IMR-90 (cell line): ENCODE data around the gene TMEM72. TPM values are rescaled to one million over a fixed set of nuclear protein-coding genes. Genes with fewer than 3 reads are reported as not detected.

ENCODE experiments used
- ATAC-seq: fragments of 200-7000 bp; cut with Tn5 transposase; 2 replicates; pipeline ENCODE4 v1.9.1; 2020; ENCODE audit warnings: low read depth, mild to moderate bottlenecking, moderate library complexity
- BruUV-seq: library from RNA; stranded (reverse); fragments of 400-500 nt; replicated peaks from 2 replicates; lab custom pipeline; 2021; lab: Mats Ljungman, UMichigan
- CTCF ChIA-PET: fragments of 300-600 bp; formaldehyde crosslinking; extraction: SDS; loops from one replicate; lab custom pipeline; 2021; ENCODE audit warnings: antibody characterized with exemption; lab: Yijun Ruan, JAX
- POLR2A ChIA-PET: fragments of 300-600 bp; sonication (Branson Sonifier 250); formaldehyde crosslinking; loops from one replicate; lab custom pipeline; 2022; ENCODE audit warnings: antibody characterized with exemption; ENCODE audit not compliant: unreplicated experiment; lab: Charles Lee
- DNase-seq: peaks from one replicate; pipeline ENCODE4 v3.0.0; 2013
- H2AFZ ChIP-seq: replicated peaks from 2 replicates; pipeline ENCODE3; 2013; ENCODE audit warnings: low read length, mild to moderate bottlenecking; ENCODE audit not compliant: poor library complexity
- H2AK5ac ChIP-seq: 2 replicates; pipeline ENCODE4 v1.6.1; 2013; ENCODE audit warnings: low read depth, low read length, inconsistent platforms
- H2AK9ac ChIP-seq: replicated peaks from 2 replicates; pipeline ENCODE3; 2013; ENCODE audit warnings: mild to moderate bottlenecking, low read depth, low read length, moderate library complexity; ENCODE audit not compliant: poor library complexity
- H2BK120ac ChIP-seq: 2 replicates; pipeline ENCODE4 v1.6.1; 2013; ENCODE audit warnings: low read depth, low read length, inconsistent platforms
- H2BK15ac ChIP-seq: 3 replicates; pipeline ENCODE4 v1.6.1; 2013; ENCODE audit warnings: low read depth, low read length, inconsistent platforms
- H2BK20ac ChIP-seq: 2 replicates; pipeline ENCODE4 v1.6.1; 2013; ENCODE audit warnings: low read depth, mild to moderate bottlenecking, inconsistent platforms, low read length, moderate library complexity
- H2BK5ac ChIP-seq: 2 replicates; pipeline ENCODE4 v1.6.1; 2013; ENCODE audit warnings: mild to moderate bottlenecking, low read depth, low read length, inconsistent platforms; ENCODE audit not compliant: poor library complexity, severe bottlenecking
- H3K14ac ChIP-seq: replicated peaks from 2 replicates; pipeline ENCODE4 v1.6.1; 2013; ENCODE audit warnings: low read depth, low read length, inconsistent platforms
- H3K18ac ChIP-seq: 2 replicates; pipeline ENCODE4 v1.6.1; 2013; ENCODE audit warnings: low read depth, low read length, control low read depth
- H3K23ac ChIP-seq: 2 replicates; pipeline ENCODE4 v1.6.1; 2013; ENCODE audit warnings: low read depth, low read length, inconsistent platforms
- H3K27ac ChIP-seq: 2 replicates; pipeline ENCODE4 v1.5.1; 2013; ENCODE audit warnings: mild to moderate bottlenecking, control low read depth, low read length; ENCODE audit not compliant: insufficient read depth
- H3K27me3 ChIP-seq: 2 replicates; pipeline ENCODE4 v1.6.1; 2013; ENCODE audit warnings: low read length; ENCODE audit not compliant: control insufficient read depth, insufficient read depth
- H3K36me3 ChIP-seq: 2 replicates; pipeline ENCODE4 v1.6.1; 2013; ENCODE audit warnings: low read length, mixed read lengths; ENCODE audit not compliant: control insufficient read depth, insufficient read depth
- H3K4ac ChIP-seq: 2 replicates; pipeline ENCODE4 v1.6.1; 2013; ENCODE audit warnings: low read depth, low read length, inconsistent platforms
- H3K4me1 ChIP-seq: 2 replicates; pipeline ENCODE4 v1.6.1; 2013; ENCODE audit warnings: low read length, mixed read lengths; ENCODE audit not compliant: control insufficient read depth, insufficient read depth
- H3K4me2 ChIP-seq: 2 replicates; pipeline ENCODE4 v1.6.1; 2013; ENCODE audit warnings: low read depth, mild to moderate bottlenecking, control low read depth, low read length, moderate library complexity
- H3K4me3 ChIP-seq: 2 replicates; pipeline ENCODE4 v1.5.1; 2013; ENCODE audit warnings: low read depth, mild to moderate bottlenecking, control low read depth, low read length, moderate library complexity; ENCODE audit not compliant: insufficient read depth
- H3K56ac ChIP-seq: 2 replicates; pipeline ENCODE4 v1.6.1; 2013; ENCODE audit warnings: low read length, inconsistent platforms; ENCODE audit not compliant: insufficient read depth; ENCODE audit errors: extremely low read depth
- H3K79me1 ChIP-seq, 2 experiments: 2 replicates each; pipeline ENCODE4 v1.6.1; 2013; ENCODE audit warnings: low read length in 2 of 2, inconsistent platforms in 1 of 2, low read depth in 1 of 2
- H3K9ac ChIP-seq: 2 replicates; pipeline ENCODE4 v1.6.1; 2013; ENCODE audit warnings: low read depth, low read length, control low read depth
- H3K9me1 ChIP-seq: 2 replicates; pipeline ENCODE4 v1.6.1; 2013; ENCODE audit warnings: low read length, inconsistent platforms; ENCODE audit not compliant: insufficient read depth
- H3K9me3 ChIP-seq: 2 replicates; pipeline ENCODE4 v1.6.1; 2013; ENCODE audit warnings: low read length; ENCODE audit not compliant: control insufficient read depth, insufficient read depth
- H4K20me1 ChIP-seq: 2 replicates; pipeline ENCODE4 v1.6.1; 2013; ENCODE audit warnings: low read length, inconsistent platforms; ENCODE audit not compliant: insufficient read depth
- H4K5ac ChIP-seq: 2 replicates; pipeline ENCODE4 v1.6.1; 2013; ENCODE audit warnings: mild to moderate bottlenecking, low read depth, low read length, control low read depth
- H4K8ac ChIP-seq, 2 experiments: 2 replicates each; pipeline ENCODE4 v1.6.1; 2013; ENCODE audit warnings: low read depth in 2 of 2, low read length in 2 of 2, control low read depth in 1 of 2, inconsistent platforms in 1 of 2
- H4K91ac ChIP-seq: 2 replicates; pipeline ENCODE4 v1.6.1; 2013; ENCODE audit warnings: low read depth, low read length, inconsistent platforms; ENCODE audit not compliant: insufficient read depth
- BHLHE40 ChIP-seq: fragments of 150-350 bp; IDR thresholded peaks from 2 replicates; pipeline ENCODE4 v1.6.1; 2016; ENCODE audit warnings: mild to moderate bottlenecking, low read depth, low read length
- CEBPB ChIP-seq: IDR thresholded peaks from 2 replicates; pipeline ENCODE4 v1.6.1; 2012; ENCODE audit warnings: low read depth, low read length, improper control_type of control experiment
- ELK1 ChIP-seq: fragments of 150-350 bp; IDR thresholded peaks from 2 replicates; pipeline ENCODE4 v1.6.1; 2016; ENCODE audit warnings: low read depth, mild to moderate bottlenecking, low read length, moderate library complexity, borderline replicate concordance
- MXI1 ChIP-seq: IDR thresholded peaks from 2 replicates; pipeline ENCODE4 v1.6.1; 2012; ENCODE audit warnings: low read depth, mild to moderate bottlenecking, low read length, moderate library complexity, borderline replicate concordance
- POLR2A ChIP-seq: IDR thresholded peaks from 2 replicates; pipeline ENCODE4 v1.6.1; 2012; ENCODE audit warnings: mild to moderate bottlenecking, low read depth, low read length
- SMC3 ChIP-seq: fragments of 150-350 bp; IDR thresholded peaks from 2 replicates; pipeline ENCODE4 v1.6.1; 2016; ENCODE audit warnings: low read depth, mild to moderate bottlenecking, antibody characterized with exemption, low read length, moderate library complexity
- WGBS, 2 experiments: methylation state at CpG; one replicate each; pipeline versions ENCODE4 v1.1.5 to v1.1.7; 2013; ENCODE audit warnings: missing lambda C conversion rate in 2 of 2; ENCODE audit not compliant: insufficient read length in 1 of 2; ENCODE audit errors: extremely low coverage in 2 of 2; 5-methylcytosine and 5-hydroxymethylcytosine counted together
- dilution Hi-C: fragments of 300-500 bp; cut with HindIII; formaldehyde crosslinking; loops from one replicate; pipeline ENCODE4 v1.14.3; 2018; ENCODE audit warnings: low sequenced_read_pairs; ENCODE audit not compliant: unreplicated experiment
- in situ Hi-C: fragments of 300-500 bp; cut with MboI; formaldehyde crosslinking; loops from 3 replicates; pipeline ENCODE4 v1.14.3; 2019; ENCODE audit warnings: low sequenced_read_pairs, inconsistent platforms, mixed read lengths
- intact Hi-C: fragments of 100-400 bp; cut with micrococcal nuclease; formaldehyde crosslinking; loops from 2 replicates; pipeline ENCODE4 v1.10.0; 2022
- polyA plus RNA-seq, 3 experiments: library from polyadenylated mRNA; depleted of rRNA; stranded (reverse); fragments of >200 nt; gene quantifications; 2 replicates each; pipeline ENCODE4 v1.2.3, GENCODE V29; 2012; ENCODE audit warnings: low replicate concordance in 1 of 3
- total RNA-seq: library from RNA; depleted of rRNA; stranded (reverse); fragments of >200 nt; gene quantifications from 2 replicates; pipeline ENCODE4 v1.2.3, GENCODE V29; 2012
- TF ChIP-seq, protein P1 (sequence below): fragments of 150-350 bp; IDR thresholded peaks from 2 replicates; pipeline ENCODE4 v1.6.1; 2017; ENCODE audit warnings: mild to moderate bottlenecking, antibody characterized with exemption, low read length, low read depth

TMEM72 gene
- total and polyA plus RNA-seq, 2 of the 4 experiments (the other 2 are of a cell fraction), result not detected

GRCh38 chr10:44921506-44921905, 10.4 kb downstream of the TMEM72 start:
- no peak overlapping the region for H2AK9ac ChIP-seq
- H4K5ac ChIP-seq, result no peak overlapping the region
- H3K9me1 ChIP-seq, result no peaks in the 10 kb centered on the region; the same call in 1 of the 2 replicates
- no peak overlapping the region for H3K18ac ChIP-seq
- ATAC-seq (no peak), DNase-seq (no peak)
- CTCF ChIA-PET, result interaction anchor here (2.7 kb wide), 1 partner anchor 11 kb away, joined by 11 read pairs; no protein-coding TSS in a partner anchor
- no peak overlapping the region for H3K56ac ChIP-seq
- no TSS peak for BruUV-seq
- POLR2A ChIA-PET, result no interaction called here
- no peak overlapping the region for H3K4ac ChIP-seq
- TF ChIP-seq, protein P1, sequence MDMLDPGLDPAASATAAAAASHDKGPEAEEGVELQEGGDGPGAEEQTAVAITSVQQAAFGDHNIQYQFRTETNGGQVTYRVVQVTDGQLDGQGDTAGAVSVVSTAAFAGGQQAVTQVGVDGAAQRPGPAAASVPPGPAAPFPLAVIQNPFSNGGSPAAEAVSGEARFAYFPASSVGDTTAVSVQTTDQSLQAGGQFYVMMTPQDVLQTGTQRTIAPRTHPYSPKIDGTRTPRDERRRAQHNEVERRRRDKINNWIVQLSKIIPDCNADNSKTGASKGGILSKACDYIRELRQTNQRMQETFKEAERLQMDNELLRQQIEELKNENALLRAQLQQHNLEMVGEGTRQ, result no peak
- TF ChIP-seq CEBPB, result no peak
- TF ChIP-seq ELK1, result no peak
- no peak for TF ChIP-seq POLR2A
- no peak for TF ChIP-seq BHLHE40
- no peak for TF ChIP-seq MXI1
- TF ChIP-seq SMC3, result no peak
- no peak overlapping the region for H3K9ac ChIP-seq
- H4K91ac ChIP-seq, result no peak overlapping the region
- no peak overlapping the region for H2AK5ac ChIP-seq
- no peak overlapping the region for H2BK15ac ChIP-seq
- H2BK20ac ChIP-seq, result no peak overlapping the region
- no peak overlapping the region for H3K4me3 ChIP-seq
- H3K4me2 ChIP-seq, result no peak overlapping the region
- dilution Hi-C loops (no loop called here), in situ Hi-C loops (no loop called here), intact Hi-C loops (no loop called here)
- WGBS, 2 experiments, result 83% methylated on average over 1 of the region's 3 CpGs; no CpG with 5 or more reads in 1 of the 2 experiments
- peaks cover 3% of the 10 kb centered on the region; the same call in 1 of the 2 replicates for H3K9me3 ChIP-seq
- no peaks in the 10 kb centered on the region for H4K20me1 ChIP-seq
- H3K36me3 ChIP-seq, result no peaks in the 10 kb centered on the region
- H3K27ac ChIP-seq, result no peak overlapping the region
- no peak overlapping the region for H3K23ac ChIP-seq
- no peak overlapping the region for H3K14ac ChIP-seq
- peaks cover 53% of the 10 kb centered on the region for H3K27me3 ChIP-seq
- H4K8ac ChIP-seq, result no peak overlapping the region
- H2BK5ac ChIP-seq, result no peak overlapping the region
- no peaks in the 10 kb centered on the region for H3K79me1 ChIP-seq
- H3K4me1 ChIP-seq, result no peaks in the 10 kb centered on the region
- no peak overlapping the region for H2BK120ac ChIP-seq
- H2AFZ ChIP-seq, result no peak overlapping the region
